ENCODE data around the gene PTP4A2.

DNA sequence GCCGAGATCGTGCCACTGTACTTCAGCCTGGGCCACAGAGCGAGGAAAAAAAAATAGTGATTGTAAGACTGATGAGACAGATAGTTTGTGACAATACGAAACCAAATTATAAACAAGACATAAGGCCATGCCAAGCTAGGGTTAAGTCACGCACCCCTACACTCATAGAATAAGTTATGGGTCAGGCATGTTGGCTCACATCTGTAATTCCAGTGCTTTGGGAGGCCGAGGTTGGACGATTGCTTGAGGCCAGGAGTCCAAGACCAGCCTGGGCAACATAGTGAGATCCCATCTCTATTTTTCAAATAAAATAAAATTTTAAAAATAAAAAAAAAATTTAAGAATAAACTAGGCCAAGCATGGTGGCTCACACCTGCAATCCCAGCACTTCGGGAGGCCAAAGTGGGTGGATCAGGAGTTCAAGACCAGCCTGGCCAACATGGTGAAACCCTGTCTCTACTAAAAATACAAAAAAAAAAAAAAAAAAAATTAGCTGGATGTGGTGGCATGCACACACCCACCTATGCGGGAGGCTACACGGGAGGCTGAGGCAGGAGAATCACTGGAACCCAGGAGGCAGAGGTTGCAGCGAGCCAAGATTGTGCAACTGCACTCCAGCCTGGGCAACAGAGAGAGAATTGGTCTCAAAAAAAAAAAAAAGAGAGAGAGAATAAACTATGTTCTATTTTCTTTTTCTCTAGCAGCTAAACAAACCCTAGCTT lies 72.3 kb downstream of the PTP4A2 start:
- TF ChIP-seq CTCF (conservative IDR thresholded peaks at IDR 0.05; ENCODE audit: low read length) (no peak), EZH2phosphoT487 (IDR thresholded peaks at IDR 0.05; ENCODE audit: borderline replicate concordance) (no peak)
